H1 (cell line): ENCODE measurements around the gene AGBL4. TPM values are rescaled to one million over a fixed set of nuclear protein-coding genes. Genes with fewer than 3 reads are reported as not detected.

Experiments used
- HDAC2 ChIP-seq, 2 experiments: fragments of 300-600 bp in 1 of 2; sonication (generic) in 1 of 2; IDR thresholded peaks; 2 replicates each; pipeline ENCODE4 v1.6.1; 2011 to 2012; ENCODE audit warnings: low read depth in 2 of 2, low read length in 2 of 2, mild to moderate bottlenecking in 2 of 2, moderate library complexity in 2 of 2, borderline replicate concordance in 1 of 2, inconsistent platforms in 1 of 2
- polyA plus RNA-seq, 7 experiments: library from polyadenylated mRNA; depleted of rRNA in 3 of 7; stranded (reverse) in 5 of 7; unstranded in 2 of 7; fragments of >200 nt in 5 of 7; fragments of 200-250 nt in 2 of 7; gene quantifications; 1 replicate in 5 of 7; 2 replicates in 1 of 7; 4 replicates in 1 of 7; pipeline versions ENCODE4 v1.2.1 to v1.2.3, GENCODE V29; 2011 to 2013; ENCODE audit warnings: missing spikeins in 2 of 7, mixed read lengths in 2 of 7
- total RNA-seq: library from RNA; stranded (reverse); fragmentation: NEBNext Ultra II Directional; extraction: Animal tissue kit (Norgen Biotek cat#: 25700); gene quantifications from 2 replicates; pipeline ENCODE4 v1.2.1, GENCODE V29; 2021

The AGBL4 gene
- total and polyA plus RNA-seq, 2 of the 8 experiments (the other 6 are each of a cell fraction or from before 2014, with no cell fraction given), result 0.41 to 0.45 TPM

GRCh38 chr1:48841966-48842365 is 1181.8 kb downstream of the AGBL4 start (continued):
- TF ChIP-seq HDAC2 (IDR thresholded peaks at IDR 0.05; ENCODE audit: borderline replicate concordance in 1 of 2, low read depth in 2 of 2, low read length in 2 of 2), result no peak
